ENCODE results near the gene PSMD9. TPM values are rescaled to one million over a fixed set of nuclear protein-coding genes. Genes with fewer than 3 reads are reported as not detected.

The PSMD9 gene
- total and polyA plus RNA-seq, 2 experiments from 2014 or later, result 32.7 to 36.3 TPM

DNA sequence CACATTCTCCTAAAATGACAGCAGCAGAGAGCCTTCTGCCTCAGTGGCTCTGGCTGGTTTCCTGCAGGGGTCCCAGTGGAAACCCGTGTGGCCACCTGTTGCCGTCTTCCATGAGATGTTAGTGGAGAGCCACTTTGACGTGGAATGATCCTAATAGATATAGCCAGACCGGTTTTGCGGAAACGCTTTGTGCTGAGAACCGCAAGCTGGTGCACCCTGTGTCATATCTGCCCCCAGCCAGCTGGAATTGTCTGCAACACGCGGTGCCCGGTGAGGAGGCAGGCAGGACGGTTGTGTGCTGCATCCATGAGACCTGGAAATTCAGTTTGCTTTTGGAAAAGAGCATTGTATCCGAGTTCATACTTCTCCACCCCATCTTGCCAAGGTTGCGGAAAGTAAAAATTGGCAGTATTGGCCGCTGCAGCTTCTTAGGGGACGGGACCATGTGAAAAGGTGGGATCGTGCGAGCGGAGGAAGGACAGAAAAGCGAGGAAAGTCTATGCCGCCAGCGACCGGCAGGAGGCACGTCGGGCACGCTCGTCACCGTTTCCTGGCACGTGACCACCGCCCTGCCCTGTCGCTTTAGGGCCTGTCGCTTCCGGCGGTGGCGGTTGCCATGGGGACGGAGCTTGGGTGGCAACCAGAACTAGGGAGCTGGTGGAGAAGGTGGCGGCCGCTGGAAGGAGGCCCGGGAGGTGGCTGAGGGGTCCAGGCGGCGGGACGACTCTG is 29.5 kb downstream of the PSMD9 start, which contains the start of gene CFAP251:
Gene CFAP251, plus strand, starts transcription at position 643 of the 729 bp plus-strand sequence. CDS start 2,714 bp downstream, outside the sequence.
- H3K9me2 ChIP-seq (ENCODE audit: insufficient read depth), result no peaks in the 10 kb centered on the region
- peak within 1 kb of the TSS; percentile 91 for H3K27ac Mint-ChIP-seq
- H3K27ac ChIP-seq (ENCODE audit: low read depth), result 0 out of 2 replicates have a peak within 1 kb of the TSS, but pooled peaks have one; percentile 50
- H4K20me1 ChIP-seq (replicated peaks; ENCODE audit: insufficient read depth), result no peaks in the 10 kb centered on the region
- peaks cover 13% of the 10 kb centered on the region for H3K4me1 Mint-ChIP-seq
- ATAC-seq, result peak; percentile 93
- H3K9me3 Mint-ChIP-seq, result no peaks in the 10 kb centered on the region
- H3K27me3 ChIP-seq (ENCODE audit: insufficient read depth), result 0 out of 2 replicates have a peak, but pooled peaks cover 3% of the 10 kb centered on the region
- H3K4me1 ChIP-seq (ENCODE audit: insufficient read depth), result peaks cover 5% of the 10 kb centered on the region; the same call in 1 of the 2 replicates
- peaks cover 7% of the 10 kb centered on the region; the same call in 1 of the 2 replicates for H3F3A ChIP-seq (replicated peaks; ENCODE audit: low read depth)
- peak; percentile 98 for DNase-seq (ENCODE audit: low spot score)
- peak within 1 kb of the TSS; percentile 63 for H3K4me3 ChIP-seq
- H3K36me3 ChIP-seq (ENCODE audit: insufficient read depth), result no peaks in the 10 kb centered on the region
- H3K4me3 Mint-ChIP-seq, result peak within 1 kb of the TSS; percentile 74
- H3K4me2 ChIP-seq, result peak within 1 kb of the TSS; percentile 84
- peaks cover 8% of the 10 kb centered on the region; the same call in 2 of the 3 replicates for H3K36me3 Mint-ChIP-seq (ENCODE audit: low read depth)
- peak within 1 kb of the TSS; percentile 94 for H2AFZ ChIP-seq
- peaks cover 18% of the 10 kb centered on the region for H3K27me3 Mint-ChIP-seq (ENCODE audit: insufficient read depth, low read depth, poor library complexity)
- 0 out of 2 replicates have a peak, but pooled peaks have one; percentile 25 for TF ChIP-seq POLR2AphosphoS5 (IDR thresholded peaks at IDR 0.05; ENCODE audit: low read depth)
- peak; percentile 89 for TF ChIP-seq CREB1 (CRISPR knock-in tag; IDR thresholded peaks at IDR 0.05; ENCODE audit: low read depth)
- TF ChIP-seq EZH2phosphoT487 (IDR thresholded peaks at IDR 0.05; ENCODE audit: unreplicated experiment), result no peak
- TF ChIP-seq, protein P1, sequence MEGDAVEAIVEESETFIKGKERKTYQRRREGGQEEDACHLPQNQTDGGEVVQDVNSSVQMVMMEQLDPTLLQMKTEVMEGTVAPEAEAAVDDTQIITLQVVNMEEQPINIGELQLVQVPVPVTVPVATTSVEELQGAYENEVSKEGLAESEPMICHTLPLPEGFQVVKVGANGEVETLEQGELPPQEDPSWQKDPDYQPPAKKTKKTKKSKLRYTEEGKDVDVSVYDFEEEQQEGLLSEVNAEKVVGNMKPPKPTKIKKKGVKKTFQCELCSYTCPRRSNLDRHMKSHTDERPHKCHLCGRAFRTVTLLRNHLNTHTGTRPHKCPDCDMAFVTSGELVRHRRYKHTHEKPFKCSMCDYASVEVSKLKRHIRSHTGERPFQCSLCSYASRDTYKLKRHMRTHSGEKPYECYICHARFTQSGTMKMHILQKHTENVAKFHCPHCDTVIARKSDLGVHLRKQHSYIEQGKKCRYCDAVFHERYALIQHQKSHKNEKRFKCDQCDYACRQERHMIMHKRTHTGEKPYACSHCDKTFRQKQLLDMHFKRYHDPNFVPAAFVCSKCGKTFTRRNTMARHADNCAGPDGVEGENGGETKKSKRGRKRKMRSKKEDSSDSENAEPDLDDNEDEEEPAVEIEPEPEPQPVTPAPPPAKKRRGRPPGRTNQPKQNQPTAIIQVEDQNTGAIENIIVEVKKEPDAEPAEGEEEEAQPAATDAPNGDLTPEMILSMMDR (conservative IDR thresholded peaks at IDR 0.05; ENCODE audit: low read depth in 2 of 2), result peak; percentile 48 to 68
- TF ChIP-seq NANOG (IDR thresholded peaks at IDR 0.05; ENCODE audit: borderline replicate concordance), result no peak
- H3K79me2 ChIP-seq (replicated peaks; ENCODE audit: insufficient read depth), result no peaks in the 10 kb centered on the region

DNA sequence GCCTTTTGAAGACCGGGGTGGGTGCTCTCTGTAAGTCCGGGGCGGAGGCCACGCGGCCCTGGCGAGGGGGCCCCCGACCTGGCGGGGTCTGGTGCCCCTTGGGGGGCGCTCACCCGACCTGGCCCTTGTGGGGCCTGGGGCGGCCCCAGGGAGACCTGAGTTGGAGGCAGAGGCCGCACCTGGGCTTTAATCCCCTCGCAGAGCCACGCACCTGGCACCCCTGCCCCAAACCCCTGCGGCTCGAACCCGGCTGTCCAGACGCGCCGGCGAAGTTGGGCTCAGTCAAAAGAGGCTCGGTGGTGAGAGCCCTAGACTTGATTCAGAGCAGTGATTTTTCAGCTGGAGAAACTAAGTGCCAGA is 30.1 kb downstream of the PSMD9 start:
- H3K27ac ChIP-seq (ENCODE audit: low read depth), result no peak overlapping the region
- Mint-ChIP-seq H3K4me1 (peaks cover 15% of the 10 kb centered on the region), H3K4me3 (peak overlapping the region; percentile 74), H3K36me3 (ENCODE audit: low read depth) (peaks cover 8% of the 10 kb centered on the region; the same call in 2 of the 3 replicates), H3K9me3 (no peaks in the 10 kb centered on the region), H3K27ac (no peak overlapping the region), H3K27me3 (ENCODE audit: insufficient read depth, low read depth, poor library complexity) (peaks cover 18% of the 10 kb centered on the region)
- ATAC-seq (peak; percentile 68), DNase-seq (ENCODE audit: low spot score) (peak; percentile 58)
- H3K4me2 ChIP-seq, result peak overlapping the region; percentile 84
- H2AFZ ChIP-seq, result peak overlapping the region; percentile 86
- H3K79me2 ChIP-seq (replicated peaks; ENCODE audit: insufficient read depth), result no peaks in the 10 kb centered on the region
- no peaks in the 10 kb centered on the region for H3K36me3 ChIP-seq (ENCODE audit: insufficient read depth)
- H3K4me3 ChIP-seq, result peak overlapping the region; percentile 63
- H3K27me3 ChIP-seq (ENCODE audit: insufficient read depth), result 0 out of 2 replicates have a peak, but pooled peaks cover 3% of the 10 kb centered on the region
- peaks cover 12% of the 10 kb centered on the region; the same call in 1 of the 2 replicates for H3F3A ChIP-seq (replicated peaks; ENCODE audit: low read depth)
- no peaks in the 10 kb centered on the region for H3K9me2 ChIP-seq (ENCODE audit: insufficient read depth)
- no peaks in the 10 kb centered on the region for H4K20me1 ChIP-seq (replicated peaks; ENCODE audit: insufficient read depth)
- H3K4me1 ChIP-seq (ENCODE audit: insufficient read depth), result peaks cover 10% of the 10 kb centered on the region
- TF ChIP-seq, protein P2, sequence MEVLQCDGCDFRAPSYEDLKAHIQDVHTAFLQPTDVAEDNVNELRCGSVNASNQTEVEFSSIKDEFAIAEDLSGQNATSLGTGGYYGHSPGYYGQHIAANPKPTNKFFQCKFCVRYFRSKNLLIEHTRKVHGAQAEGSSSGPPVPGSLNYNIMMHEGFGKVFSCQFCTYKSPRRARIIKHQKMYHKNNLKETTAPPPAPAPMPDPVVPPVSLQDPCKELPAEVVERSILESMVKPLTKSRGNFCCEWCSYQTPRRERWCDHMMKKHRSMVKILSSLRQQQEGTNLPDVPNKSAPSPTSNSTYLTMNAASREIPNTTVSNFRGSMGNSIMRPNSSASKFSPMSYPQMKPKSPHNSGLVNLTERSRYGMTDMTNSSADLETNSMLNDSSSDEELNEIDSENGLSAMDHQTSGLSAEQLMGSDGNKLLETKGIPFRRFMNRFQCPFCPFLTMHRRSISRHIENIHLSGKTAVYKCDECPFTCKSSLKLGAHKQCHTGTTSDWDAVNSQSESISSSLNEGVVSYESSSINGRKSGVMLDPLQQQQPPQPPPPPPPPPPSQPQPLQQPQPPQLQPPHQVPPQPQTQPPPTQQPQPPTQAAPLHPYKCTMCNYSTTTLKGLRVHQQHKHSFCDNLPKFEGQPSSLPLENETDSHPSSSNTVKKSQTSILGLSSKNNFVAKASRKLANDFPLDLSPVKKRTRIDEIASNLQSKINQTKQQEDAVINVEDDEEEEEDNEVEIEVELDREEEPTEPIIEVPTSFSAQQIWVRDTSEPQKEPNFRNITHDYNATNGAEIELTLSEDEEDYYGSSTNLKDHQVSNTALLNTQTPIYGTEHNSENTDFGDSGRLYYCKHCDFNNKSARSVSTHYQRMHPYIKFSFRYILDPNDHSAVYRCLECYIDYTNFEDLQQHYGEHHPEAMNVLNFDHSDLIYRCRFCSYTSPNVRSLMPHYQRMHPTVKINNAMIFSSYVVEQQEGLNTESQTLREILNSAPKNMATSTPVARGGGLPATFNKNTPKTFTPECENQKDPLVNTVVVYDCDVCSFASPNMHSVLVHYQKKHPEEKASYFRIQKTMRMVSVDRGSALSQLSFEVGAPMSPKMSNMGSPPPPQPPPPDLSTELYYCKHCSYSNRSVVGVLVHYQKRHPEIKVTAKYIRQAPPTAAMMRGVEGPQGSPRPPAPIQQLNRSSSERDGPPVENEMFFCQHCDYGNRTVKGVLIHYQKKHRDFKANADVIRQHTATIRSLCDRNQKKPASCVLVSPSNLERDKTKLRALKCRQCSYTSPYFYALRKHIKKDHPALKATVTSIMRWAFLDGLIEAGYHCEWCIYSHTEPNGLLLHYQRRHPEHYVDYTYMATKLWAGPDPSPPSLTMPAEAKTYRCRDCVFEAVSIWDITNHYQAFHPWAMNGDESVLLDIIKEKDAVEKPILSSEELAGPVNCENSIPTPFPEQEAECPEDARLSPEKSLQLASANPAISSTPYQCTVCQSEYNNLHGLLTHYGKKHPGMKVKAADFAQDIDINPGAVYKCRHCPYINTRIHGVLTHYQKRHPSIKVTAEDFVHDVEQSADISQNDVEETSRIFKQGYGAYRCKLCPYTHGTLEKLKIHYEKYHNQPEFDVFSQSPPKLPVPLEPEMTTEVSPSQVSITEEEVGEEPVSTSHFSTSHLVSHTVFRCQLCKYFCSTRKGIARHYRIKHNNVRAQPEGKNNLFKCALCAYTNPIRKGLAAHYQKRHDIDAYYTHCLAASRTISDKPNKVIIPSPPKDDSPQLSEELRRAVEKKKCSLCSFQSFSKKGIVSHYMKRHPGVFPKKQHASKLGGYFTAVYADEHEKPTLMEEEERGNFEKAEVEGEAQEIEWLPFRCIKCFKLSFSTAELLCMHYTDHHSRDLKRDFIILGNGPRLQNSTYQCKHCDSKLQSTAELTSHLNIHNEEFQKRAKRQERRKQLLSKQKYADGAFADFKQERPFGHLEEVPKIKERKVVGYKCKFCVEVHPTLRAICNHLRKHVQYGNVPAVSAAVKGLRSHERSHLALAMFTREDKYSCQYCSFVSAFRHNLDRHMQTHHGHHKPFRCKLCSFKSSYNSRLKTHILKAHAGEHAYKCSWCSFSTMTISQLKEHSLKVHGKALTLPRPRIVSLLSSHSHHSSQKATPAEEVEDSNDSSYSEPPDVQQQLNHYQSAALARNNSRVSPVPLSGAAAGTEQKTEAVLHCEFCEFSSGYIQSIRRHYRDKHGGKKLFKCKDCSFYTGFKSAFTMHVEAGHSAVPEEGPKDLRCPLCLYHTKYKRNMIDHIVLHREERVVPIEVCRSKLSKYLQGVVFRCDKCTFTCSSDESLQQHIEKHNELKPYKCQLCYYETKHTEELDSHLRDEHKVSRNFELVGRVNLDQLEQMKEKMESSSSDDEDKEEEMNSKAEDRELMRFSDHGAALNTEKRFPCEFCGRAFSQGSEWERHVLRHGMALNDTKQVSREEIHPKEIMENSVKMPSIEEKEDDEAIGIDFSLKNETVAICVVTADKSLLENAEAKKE (CRISPR knock-in tag; IDR thresholded peaks at IDR 0.05), result no peak
- TF ChIP-seq EZH2 (IDR thresholded peaks at IDR 0.05; ENCODE audit: low read depth, unreplicated experiment), result no peak
- no peak for TF ChIP-seq POLR2AphosphoS5 (IDR thresholded peaks at IDR 0.05; ENCODE audit: low read depth)
- TF ChIP-seq, protein P1 (conservative IDR thresholded peaks at IDR 0.05; ENCODE audit: low read depth in 2 of 2), result no peak
- TF ChIP-seq STAT1 (IDR thresholded peaks at IDR 0.05; ENCODE audit: unreplicated experiment), result no peak
- TF ChIP-seq ZNF114 (CRISPR knock-in tag; IDR thresholded peaks at IDR 0.05), result no peak
- no peak for TF ChIP-seq CREB1 (CRISPR knock-in tag; IDR thresholded peaks at IDR 0.05; ENCODE audit: low read depth)
- no peak for TF ChIP-seq NANOG (IDR thresholded peaks at IDR 0.05; ENCODE audit: borderline replicate concordance)

Data from GM23338 (cell line).